Ascending aorta (tissue), 2 donors: ENCODE measurements around the gene RP9. TPM values are rescaled to one million over a fixed set of nuclear protein-coding genes. Genes with fewer than 3 reads are reported as not detected.

Experiments used
- DNase-seq, 2 donors: peaks; one replicate each; pipeline ENCODE4 v3.0.0-alpha.2; 2019; ENCODE audit warnings: low spot score in 2 of 2
- H3K27ac ChIP-seq, 2 donors: fragments of 200-600 bp; sonication (generic); one replicate each; pipeline ENCODE4 v1.5.1; 2016 to 2017; ENCODE audit warnings: mild to moderate bottlenecking in 1 of 2
- H3K27me3 ChIP-seq: fragments of 200-600 bp; sonication (generic); one replicate; pipeline ENCODE4 v1.5.1; 2017
- H3K36me3 ChIP-seq, 2 donors: fragments of 200-600 bp; sonication (generic); one replicate each; pipeline ENCODE4 v1.5.1; 2016
- H3K4me1 ChIP-seq, 2 donors: fragments of 200-600 bp; sonication (generic); one replicate each; pipeline ENCODE4 v1.5.1; 2016 to 2017; ENCODE audit warnings: mild to moderate bottlenecking in 1 of 2
- H3K4me3 ChIP-seq, 2 donors: fragments of 200-600 bp; sonication (generic); one replicate each; pipeline ENCODE4 v1.5.1; 2016 to 2017; ENCODE audit warnings: mild to moderate bottlenecking in 1 of 2
- H3K9me3 ChIP-seq, 2 donors: fragments of 200-600 bp; sonication (generic); one replicate each; pipeline ENCODE4 v1.5.1; 2016
- intact Hi-C: fragments of 100-400 bp; cut with DNase I; formaldehyde crosslinking; loops from one replicate; pipeline ENCODE4 v1.15.1; 2023
- total RNA-seq: library from RNA; depleted of rRNA; stranded (reverse); fragments of >200 nt; gene quantifications from one replicate; pipeline ENCODE4 v1.1.0, GENCODE V29; 2016
- TF ChIP-seq, protein P1 (sequence below), 3 experiments: fragments of 200-600 bp in 2 of 3; fragments of 450-650 bp in 1 of 3; sonication (generic) in 2 of 3; IDR thresholded peaks; one replicate each; pipeline ENCODE4 v1.5.1; 2016 to 2019; ENCODE audit warnings: antibody characterized with exemption in 3 of 3, mild to moderate bottlenecking in 1 of 3, moderate library complexity in 1 of 3

Gene RP9
- total RNA-seq, 1 donor from 2014 or later: 2.8 TPM

DNA sequence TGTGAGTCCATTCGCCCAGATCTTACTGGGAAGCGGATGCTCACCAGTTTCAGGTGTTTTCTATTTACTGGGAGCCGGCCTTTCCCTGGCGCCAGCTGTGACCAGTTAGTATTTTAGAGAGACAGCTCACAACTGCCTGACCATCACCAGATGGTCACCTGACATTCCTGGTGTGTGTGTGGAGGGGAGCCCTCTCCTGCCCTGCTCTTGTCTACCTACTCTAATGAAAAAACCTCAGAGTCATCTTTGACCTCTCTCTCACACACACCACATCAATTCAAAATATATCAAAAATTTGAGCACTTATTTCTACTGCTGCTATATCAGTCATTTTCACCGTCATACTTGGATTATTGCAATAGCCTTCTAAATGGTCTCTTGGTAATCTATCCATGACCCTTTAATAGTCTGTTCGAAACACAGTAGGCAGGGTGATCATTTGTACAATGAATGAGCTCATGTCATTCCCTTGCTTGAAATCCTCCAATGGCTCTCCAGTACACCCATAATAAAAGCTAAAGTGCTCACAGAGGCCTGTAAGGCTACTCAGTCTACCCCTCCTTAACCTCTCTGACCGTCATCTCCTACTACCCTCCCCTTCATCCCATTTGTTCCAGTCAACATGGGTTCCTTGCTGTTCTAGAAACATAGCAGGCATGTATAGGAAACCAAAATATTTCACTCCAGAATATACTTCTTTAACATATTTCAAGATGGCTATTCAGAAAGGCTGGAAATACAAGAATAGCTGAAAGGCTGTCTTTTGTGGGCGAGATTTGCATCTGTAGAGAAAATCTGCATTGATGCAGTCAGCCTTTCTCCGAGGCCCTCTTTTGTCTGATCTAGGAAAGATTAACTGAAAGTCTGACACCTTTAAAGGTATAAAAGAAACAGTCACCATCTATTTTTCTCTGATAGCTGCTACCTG lies 29.2 kb downstream of the RP9 start:
- no peaks in the 10 kb centered on the region for H3K36me3 ChIP-seq
- TF ChIP-seq, protein P1, sequence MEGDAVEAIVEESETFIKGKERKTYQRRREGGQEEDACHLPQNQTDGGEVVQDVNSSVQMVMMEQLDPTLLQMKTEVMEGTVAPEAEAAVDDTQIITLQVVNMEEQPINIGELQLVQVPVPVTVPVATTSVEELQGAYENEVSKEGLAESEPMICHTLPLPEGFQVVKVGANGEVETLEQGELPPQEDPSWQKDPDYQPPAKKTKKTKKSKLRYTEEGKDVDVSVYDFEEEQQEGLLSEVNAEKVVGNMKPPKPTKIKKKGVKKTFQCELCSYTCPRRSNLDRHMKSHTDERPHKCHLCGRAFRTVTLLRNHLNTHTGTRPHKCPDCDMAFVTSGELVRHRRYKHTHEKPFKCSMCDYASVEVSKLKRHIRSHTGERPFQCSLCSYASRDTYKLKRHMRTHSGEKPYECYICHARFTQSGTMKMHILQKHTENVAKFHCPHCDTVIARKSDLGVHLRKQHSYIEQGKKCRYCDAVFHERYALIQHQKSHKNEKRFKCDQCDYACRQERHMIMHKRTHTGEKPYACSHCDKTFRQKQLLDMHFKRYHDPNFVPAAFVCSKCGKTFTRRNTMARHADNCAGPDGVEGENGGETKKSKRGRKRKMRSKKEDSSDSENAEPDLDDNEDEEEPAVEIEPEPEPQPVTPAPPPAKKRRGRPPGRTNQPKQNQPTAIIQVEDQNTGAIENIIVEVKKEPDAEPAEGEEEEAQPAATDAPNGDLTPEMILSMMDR (IDR thresholded peaks at IDR 0.05): no peak
- no peak for DNase-seq
- no peaks in the 10 kb centered on the region for H3K27me3 ChIP-seq
- H3K27ac ChIP-seq: no peak overlapping the region
- H3K4me3 ChIP-seq: no peak overlapping the region
- no peaks in the 10 kb centered on the region for H3K4me1 ChIP-seq
- intact Hi-C loops: no loop called here
- no peaks in the 10 kb centered on the region for H3K9me3 ChIP-seq

DNA sequence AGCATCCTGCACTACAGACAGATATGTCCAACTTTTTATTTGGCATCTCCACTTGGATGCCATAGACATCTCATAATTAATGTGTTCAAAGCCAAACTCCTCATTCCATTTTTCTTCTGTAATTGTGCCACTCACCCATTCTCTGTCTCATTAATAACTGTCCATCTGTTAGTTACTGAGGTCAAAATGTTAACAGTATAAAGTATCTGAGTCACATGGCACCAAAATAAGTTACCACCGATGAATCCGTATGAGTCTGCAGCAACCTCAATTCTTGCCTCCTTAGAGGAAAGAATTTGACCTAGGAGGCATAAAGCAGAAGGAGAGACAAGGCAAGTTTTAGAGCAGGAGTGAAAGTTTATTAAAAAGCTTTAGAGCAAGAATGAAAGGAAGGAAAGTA lies 30.1 kb downstream of the RP9 start:
- TF ChIP-seq, protein P1 (IDR thresholded peaks at IDR 0.05): no peak
- intact Hi-C loops: no loop called here
- H3K9me3 ChIP-seq: no peaks in the 10 kb centered on the region
- no peaks in the 10 kb centered on the region for H3K27me3 ChIP-seq
- no peak for DNase-seq
- H3K36me3 ChIP-seq: no peaks in the 10 kb centered on the region
- no peak overlapping the region for H3K27ac ChIP-seq
- H3K4me1 ChIP-seq: no peaks in the 10 kb centered on the region
- H3K4me3 ChIP-seq: no peak overlapping the region

DNA sequence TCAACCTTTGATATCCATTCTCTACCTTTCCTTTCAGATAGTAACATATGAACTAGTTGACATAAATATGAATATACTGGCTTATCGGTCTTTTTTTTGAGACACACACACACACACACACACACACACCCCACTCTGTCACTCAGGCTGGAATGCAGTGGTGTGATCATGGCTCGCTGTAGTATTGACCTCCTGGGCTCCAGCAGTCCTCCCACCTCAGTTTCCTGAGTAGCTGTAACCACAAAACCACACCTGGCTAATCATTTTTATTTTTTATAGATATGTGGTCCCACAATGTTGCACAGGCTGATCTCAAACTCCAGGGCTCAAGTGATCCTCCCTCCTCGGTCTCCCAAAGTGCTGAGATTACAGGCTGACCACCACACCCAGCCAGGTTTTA lies 32.5 kb downstream of the RP9 start:
- H3K27ac ChIP-seq: no peak overlapping the region
- H3K9me3 ChIP-seq: no peaks in the 10 kb centered on the region
- no peaks in the 10 kb centered on the region for H3K4me1 ChIP-seq
- no peak for DNase-seq
- TF ChIP-seq, protein P1 (IDR thresholded peaks at IDR 0.05): no peak
- intact Hi-C loops: no loop called here
- no peaks in the 10 kb centered on the region for H3K36me3 ChIP-seq
- H3K4me3 ChIP-seq: no peak overlapping the region
- H3K27me3 ChIP-seq: no peaks in the 10 kb centered on the region

DNA sequence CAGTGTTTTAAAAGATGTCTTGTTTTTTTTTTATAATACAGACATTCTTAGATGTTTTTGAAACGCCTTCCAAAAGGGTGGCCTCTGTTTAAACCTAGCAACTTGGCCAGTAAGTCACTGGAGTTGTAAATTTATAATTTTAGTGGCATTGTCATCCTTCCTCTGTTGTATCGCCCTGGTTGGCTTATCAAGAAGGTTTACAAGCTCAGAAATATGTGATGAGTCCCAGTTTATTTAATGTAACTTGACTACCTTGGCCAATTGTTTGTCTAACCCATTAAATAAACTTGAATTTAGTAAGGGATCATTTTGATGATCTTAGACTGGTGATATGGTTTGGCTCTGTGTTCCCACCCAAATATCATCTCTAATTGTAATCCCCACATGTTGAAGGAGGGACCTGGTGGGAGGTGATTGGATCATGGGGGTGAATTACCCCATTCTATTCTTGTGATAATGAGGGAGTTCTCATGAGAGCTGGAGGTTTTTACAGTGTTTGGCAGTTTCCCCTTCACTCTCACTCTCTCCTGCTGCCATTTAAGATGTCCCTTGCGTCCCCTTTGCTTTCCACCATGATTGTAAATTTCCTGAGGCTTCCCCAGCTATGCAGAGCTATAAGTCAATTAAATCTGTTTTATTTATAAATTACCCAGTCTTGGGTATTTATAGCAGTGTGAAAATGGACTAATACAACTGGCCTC lies 33.2 kb downstream of the RP9 start:
- TF ChIP-seq, protein P1 (IDR thresholded peaks at IDR 0.05): no peak
- Histone ChIP-seq H3K4me1 (no peaks in the 10 kb centered on the region), H3K9me3 (no peaks in the 10 kb centered on the region), H3K27ac (no peak overlapping the region), H3K4me3 (no peak overlapping the region), H3K36me3 (no peaks in the 10 kb centered on the region), H3K27me3 (no peaks in the 10 kb centered on the region)
- DNase-seq: no peak
- intact Hi-C loops: no loop called here

DNA sequence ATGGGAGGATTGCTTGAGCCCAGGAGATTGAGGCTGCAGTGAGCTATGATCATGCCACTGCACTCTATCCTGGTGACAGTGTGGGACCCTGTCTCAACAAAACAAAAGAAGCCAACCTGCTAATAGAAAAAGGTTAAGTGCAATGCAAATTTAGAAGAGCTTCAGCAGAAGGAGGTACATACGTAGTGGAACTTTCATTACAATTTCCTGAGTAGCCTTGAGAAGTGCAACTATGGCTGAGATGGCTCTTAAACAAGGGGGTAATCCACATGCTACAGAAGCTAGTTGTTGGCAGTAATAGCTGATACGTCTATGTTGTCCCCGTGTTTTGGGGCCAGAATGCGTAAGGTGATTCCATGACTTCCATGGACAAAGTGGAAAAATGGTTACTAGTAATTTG lies 36.0 kb downstream of the RP9 start:
- Histone ChIP-seq H3K36me3 (no peaks in the 10 kb centered on the region), H3K9me3 (no peaks in the 10 kb centered on the region), H3K4me3 (no peak overlapping the region), H3K27ac (no peak overlapping the region), H3K4me1 (no peaks in the 10 kb centered on the region), H3K27me3 (no peaks in the 10 kb centered on the region)
- no peak for DNase-seq
- intact Hi-C loops: no loop called here
- TF ChIP-seq, protein P1 (IDR thresholded peaks at IDR 0.05): no peak
